Thoracic aorta (tissue), 2 donors: ENCODE results near the gene DSCAM. TPM values are rescaled to one million over a fixed set of nuclear protein-coding genes. Genes with fewer than 3 reads are reported as not detected.

ENCODE experiments used
- ATAC-seq: fragments of 150-250 bp; one replicate; pipeline ENCODE4 v1.8.0; 2017; ENCODE audit warnings: low read depth; ENCODE audit not compliant: insufficient number of reproducible peaks, low FRiP score
- DNase-seq: peaks from one replicate; pipeline ENCODE4 v3.0.0-alpha.2; 2020; ENCODE audit warnings: low spot score
- H3K27ac ChIP-seq, 2 donors: fragments of 200-600 bp; sonication (generic); 1 replicate in 1 of 2; 2 replicates in 1 of 2; pipeline ENCODE4 v1.5.1; 2016; ENCODE audit warnings: mild to moderate bottlenecking in 2 of 2, moderate library complexity in 2 of 2
- H3K27me3 ChIP-seq: fragments of 200-600 bp; sonication (generic); replicated peaks from 2 replicates; pipeline ENCODE4 v1.6.0; 2016; ENCODE audit warnings: mild to moderate bottlenecking; ENCODE audit not compliant: insufficient read depth
- H3K36me3 ChIP-seq: fragments of 200-600 bp; sonication (generic); one replicate; pipeline ENCODE4 v1.5.1; 2016
- H3K4me1 ChIP-seq, 2 donors: fragments of 200-600 bp; sonication (generic); 1 replicate in 1 of 2; 2 replicates in 1 of 2; pipeline versions ENCODE4 v1.5.1 to v1.6.0; 2016; ENCODE audit warnings: low read depth in 2 of 2, mild to moderate bottlenecking in 1 of 2; ENCODE audit not compliant: control insufficient read depth in 1 of 2
- H3K4me3 ChIP-seq: fragments of 200-600 bp; sonication (generic); 2 replicates; pipeline ENCODE4 v1.5.1; 2016; ENCODE audit warnings: mild to moderate bottlenecking
- H3K9me3 ChIP-seq: fragments of 200-600 bp; sonication (generic); 2 replicates; pipeline ENCODE4 v1.5.1; 2016
- total RNA-seq, 2 donors: library from RNA; depleted of rRNA; stranded (reverse); fragments of >200 nt; gene quantifications; one replicate each; pipeline versions ENCODE4 v1.1.0 to v1.2.3, GENCODE V29; 2016
- TF ChIP-seq, protein P1 (sequence below): fragments of 200-600 bp; sonication (generic); IDR thresholded peaks from one replicate; pipeline ENCODE4 v1.5.1; 2019; ENCODE audit warnings: antibody characterized with exemption

The DSCAM gene
- total RNA-seq, 2 donors from 2014 or later: not detected

- ATAC-seq (no peak), DNase-seq (no peak)
- Histone ChIP-seq H3K27me3 (no peaks in the 10 kb centered on the region), H3K4me3 (no peak overlapping the region), H3K36me3 (no peaks in the 10 kb centered on the region), H3K27ac (no peak overlapping the region), H3K9me3 (no peaks in the 10 kb centered on the region), H3K4me1 (no peaks in the 10 kb centered on the region)
- TF ChIP-seq, protein P1, sequence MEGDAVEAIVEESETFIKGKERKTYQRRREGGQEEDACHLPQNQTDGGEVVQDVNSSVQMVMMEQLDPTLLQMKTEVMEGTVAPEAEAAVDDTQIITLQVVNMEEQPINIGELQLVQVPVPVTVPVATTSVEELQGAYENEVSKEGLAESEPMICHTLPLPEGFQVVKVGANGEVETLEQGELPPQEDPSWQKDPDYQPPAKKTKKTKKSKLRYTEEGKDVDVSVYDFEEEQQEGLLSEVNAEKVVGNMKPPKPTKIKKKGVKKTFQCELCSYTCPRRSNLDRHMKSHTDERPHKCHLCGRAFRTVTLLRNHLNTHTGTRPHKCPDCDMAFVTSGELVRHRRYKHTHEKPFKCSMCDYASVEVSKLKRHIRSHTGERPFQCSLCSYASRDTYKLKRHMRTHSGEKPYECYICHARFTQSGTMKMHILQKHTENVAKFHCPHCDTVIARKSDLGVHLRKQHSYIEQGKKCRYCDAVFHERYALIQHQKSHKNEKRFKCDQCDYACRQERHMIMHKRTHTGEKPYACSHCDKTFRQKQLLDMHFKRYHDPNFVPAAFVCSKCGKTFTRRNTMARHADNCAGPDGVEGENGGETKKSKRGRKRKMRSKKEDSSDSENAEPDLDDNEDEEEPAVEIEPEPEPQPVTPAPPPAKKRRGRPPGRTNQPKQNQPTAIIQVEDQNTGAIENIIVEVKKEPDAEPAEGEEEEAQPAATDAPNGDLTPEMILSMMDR: no peak
These were observed 825.2 kb downstream of the DSCAM start for GRCh38 chr21:40021558-40022351.

DNA sequence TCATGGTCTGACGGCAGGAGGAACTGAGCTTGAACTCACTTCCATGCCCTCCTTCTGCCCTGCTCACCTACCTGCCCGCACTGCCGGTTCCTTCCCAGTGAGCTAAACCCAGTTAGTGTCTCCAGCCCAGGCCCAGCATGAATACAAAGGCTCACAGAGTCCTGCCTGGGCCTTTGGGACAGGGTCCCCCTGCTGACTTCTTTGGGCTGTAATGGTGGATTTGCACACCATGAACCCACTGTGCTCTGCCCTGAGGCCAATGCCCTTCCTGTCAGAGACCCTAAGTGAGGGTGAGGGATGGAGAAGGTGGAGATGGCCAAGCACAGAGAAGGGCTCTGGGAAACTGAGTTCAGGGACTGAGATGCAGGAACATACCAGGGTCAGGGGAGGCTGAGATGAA, 826.3 kb downstream of the DSCAM start:
- Histone ChIP-seq H3K4me3 (no peak overlapping the region), H3K9me3 (no peaks in the 10 kb centered on the region), H3K4me1 (no peaks in the 10 kb centered on the region), H3K27me3 (no peaks in the 10 kb centered on the region), H3K27ac (no peak overlapping the region), H3K36me3 (no peaks in the 10 kb centered on the region)
- ATAC-seq (no peak), DNase-seq (no peak)
- TF ChIP-seq, protein P1: no peak

GRCh38 chr21:40018871-40019475, 828.0 kb downstream of the DSCAM start:
- Histone ChIP-seq H3K27ac (no peak overlapping the region), H3K4me1 (no peaks in the 10 kb centered on the region), H3K9me3 (no peaks in the 10 kb centered on the region), H3K4me3 (no peak overlapping the region), H3K36me3 (no peaks in the 10 kb centered on the region), H3K27me3 (no peaks in the 10 kb centered on the region)
- DNase-seq: no peak
- ATAC-seq: no peak
- TF ChIP-seq, protein P1: no peak

GRCh38 chr21:40016667-40017066, 830.3 kb downstream of the DSCAM start:
- no peaks in the 10 kb centered on the region for H3K4me1 ChIP-seq
- H3K27me3 ChIP-seq: no peaks in the 10 kb centered on the region
- ATAC-seq (no peak), DNase-seq (no peak)
- no peak overlapping the region for H3K27ac ChIP-seq
- TF ChIP-seq, protein P1: no peak
- no peak overlapping the region for H3K4me3 ChIP-seq
- no peaks in the 10 kb centered on the region for H3K36me3 ChIP-seq
- no peaks in the 10 kb centered on the region for H3K9me3 ChIP-seq

DNA sequence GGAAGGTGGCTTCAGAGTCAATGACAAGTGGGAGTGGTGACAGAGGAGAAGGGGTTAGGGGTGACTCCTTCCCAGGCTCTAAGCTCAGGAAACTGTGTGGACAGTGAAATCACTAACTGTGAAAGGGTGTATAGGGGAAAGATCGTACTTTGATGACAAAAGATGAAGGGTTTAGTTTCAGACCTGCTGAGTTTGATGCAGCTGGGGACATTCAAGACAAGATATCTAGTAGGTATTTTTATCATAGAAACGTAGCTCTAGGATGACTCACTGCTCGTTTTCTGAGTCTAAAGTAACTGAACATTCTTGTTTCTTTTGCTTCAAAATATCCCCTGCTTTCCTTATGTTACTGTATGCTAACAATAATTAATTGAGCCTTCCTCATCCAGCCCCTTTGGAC, 830.7 kb downstream of the DSCAM start:
- Histone ChIP-seq H3K36me3 (no peaks in the 10 kb centered on the region), H3K4me1 (no peaks in the 10 kb centered on the region), H3K9me3 (no peaks in the 10 kb centered on the region), H3K4me3 (no peak overlapping the region), H3K27me3 (no peaks in the 10 kb centered on the region), H3K27ac (no peak overlapping the region)
- TF ChIP-seq, protein P1: no peak
- no peak for DNase-seq
- ATAC-seq: no peak
